CD4-positive, alpha-beta T cell treated with Interleukin-12 subunit alpha and Interleukin-12 subunit beta, for 1 hour (primary cell): ENCODE data around the gene FAM227B.
"Not testable (repeated sequence)": the region's sequence is repeated elsewhere in the genome, so short reads cannot be mapped to it uniquely, and the experiment has no call there.

Experiments
- DNase-seq: peaks from one replicate; pipeline ENCODE4 v3.0.0-alpha.2; 2020

Gene FAM227B

DNA sequence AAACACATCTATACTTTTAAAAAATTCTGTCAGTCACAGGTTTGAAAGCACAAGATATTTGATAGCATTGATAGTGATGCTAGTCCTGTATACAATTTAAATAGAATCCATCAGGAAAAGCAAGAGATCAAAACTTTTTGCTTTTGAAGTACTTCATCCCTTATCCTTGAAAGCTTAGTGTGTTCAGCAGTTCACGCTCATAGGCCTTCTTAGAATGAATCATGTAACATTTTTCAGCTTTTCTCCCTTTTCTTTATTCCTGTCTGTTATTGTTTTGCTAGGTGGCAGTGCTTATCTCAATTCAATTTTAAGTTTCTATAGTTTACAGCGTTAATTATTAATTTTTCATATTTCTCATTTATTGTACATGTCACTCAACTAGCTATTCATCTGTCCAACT lies 128.5 kb downstream of the FAM227B start:
- DNase-seq: no peak

- DNase-seq: no peak
Measured at GRCh38 chr15:49490966-49491365, 129.7 kb downstream of the FAM227B start.

GRCh38 chr15:49485401-49485800 lies 135.2 kb downstream of the FAM227B start:
- not testable (repeated sequence) for DNase-seq

GRCh38 chr15:49478982-49479381 lies 141.6 kb downstream of the FAM227B start:
- DNase-seq: not testable (repeated sequence)

- not testable (repeated sequence) for DNase-seq
Measured at GRCh38 chr15:49478021-49478420, 142.6 kb downstream of the FAM227B start.

GRCh38 chr15:49473031-49473430 lies 147.6 kb downstream of the FAM227B start:
- no peak for DNase-seq

DNA sequence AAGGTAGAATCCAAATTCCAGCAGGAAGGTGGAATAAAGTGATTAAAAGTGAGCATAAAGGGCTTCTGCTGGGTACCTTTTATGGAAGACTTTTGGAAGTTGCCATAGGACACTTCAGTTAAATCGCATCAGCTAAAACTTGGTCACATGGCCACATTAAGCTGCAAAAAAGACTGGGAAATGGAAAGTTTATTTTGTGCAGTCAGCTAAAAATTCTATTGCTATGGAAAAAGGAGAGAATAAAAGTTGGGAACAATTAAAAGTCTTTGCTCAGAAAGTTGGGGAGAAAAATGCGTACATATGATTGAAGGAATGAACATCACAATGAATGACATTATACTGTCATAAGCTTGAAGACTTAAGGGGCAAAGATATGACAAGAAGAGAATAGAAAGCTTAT lies 148.3 kb downstream of the FAM227B start:
- no peak for DNase-seq

DNA sequence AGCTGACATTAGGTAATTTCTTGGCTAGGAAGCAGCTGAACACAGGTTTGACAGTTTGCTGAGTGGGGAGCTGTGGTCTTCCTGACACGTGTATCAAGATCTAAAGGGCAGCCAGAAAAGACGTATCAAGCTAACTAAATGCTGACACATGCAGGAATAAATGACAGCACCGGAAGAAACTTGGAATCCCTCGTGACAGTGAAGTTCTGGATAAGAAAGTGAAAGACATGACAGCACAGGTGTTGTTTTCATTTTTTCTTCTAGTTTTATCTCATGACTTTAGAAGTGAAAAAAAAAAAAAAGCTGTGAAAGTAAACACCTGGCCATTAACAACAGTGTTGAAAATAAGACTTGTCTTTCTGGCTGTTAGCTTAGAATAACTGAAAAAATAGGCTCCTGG lies 148.9 kb downstream of the FAM227B start:
- DNase-seq: no peak

DNA sequence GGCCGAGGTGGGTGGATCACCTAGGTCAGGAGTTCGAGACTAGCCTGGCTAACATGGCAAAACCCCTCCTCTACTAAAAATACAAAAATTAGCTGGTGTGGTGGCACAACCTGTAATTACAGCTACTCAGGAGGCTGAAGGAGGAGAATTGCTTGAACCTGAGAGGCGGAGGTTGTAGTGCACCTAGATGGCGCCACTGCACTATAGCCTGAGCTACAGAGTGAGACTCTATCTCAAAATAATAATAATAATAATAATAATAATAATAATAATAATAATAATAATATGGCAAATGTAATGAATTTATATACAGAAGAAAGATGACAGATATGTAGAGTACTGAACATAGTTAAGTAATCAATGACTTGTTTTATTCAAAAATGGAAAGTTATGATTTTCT lies 149.4 kb downstream of the FAM227B start:
- peak; percentile 18 for DNase-seq

GRCh38 chr15:49468481-49468839 lies 152.2 kb downstream of the FAM227B start:
- no peak for DNase-seq

GRCh38 chr15:49467746-49468480 lies 152.7 kb downstream of the FAM227B start:
- no peak for DNase-seq

- DNase-seq: no peak
Measured at GRCh38 chr15:49466119-49466518, 154.5 kb downstream of the FAM227B start.

DNA sequence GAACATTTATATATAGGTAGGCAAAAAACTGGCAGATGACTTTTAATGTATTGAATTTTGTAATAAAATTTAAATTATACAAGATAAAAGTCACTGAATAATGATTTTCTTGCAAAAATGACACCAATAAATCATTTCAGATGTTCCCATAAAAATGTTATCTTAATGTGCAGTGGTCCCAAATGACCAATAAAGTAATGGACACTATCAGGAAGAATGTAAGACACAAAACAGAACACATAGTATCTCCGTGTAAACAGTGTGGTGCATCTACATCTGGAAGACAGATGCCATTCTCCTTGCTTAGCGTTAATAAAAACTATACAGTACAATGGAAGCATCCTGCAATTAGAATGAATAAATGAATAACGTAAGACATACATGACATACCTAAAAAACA lies 156.1 kb downstream of the FAM227B start:
- DNase-seq: no peak

DNA sequence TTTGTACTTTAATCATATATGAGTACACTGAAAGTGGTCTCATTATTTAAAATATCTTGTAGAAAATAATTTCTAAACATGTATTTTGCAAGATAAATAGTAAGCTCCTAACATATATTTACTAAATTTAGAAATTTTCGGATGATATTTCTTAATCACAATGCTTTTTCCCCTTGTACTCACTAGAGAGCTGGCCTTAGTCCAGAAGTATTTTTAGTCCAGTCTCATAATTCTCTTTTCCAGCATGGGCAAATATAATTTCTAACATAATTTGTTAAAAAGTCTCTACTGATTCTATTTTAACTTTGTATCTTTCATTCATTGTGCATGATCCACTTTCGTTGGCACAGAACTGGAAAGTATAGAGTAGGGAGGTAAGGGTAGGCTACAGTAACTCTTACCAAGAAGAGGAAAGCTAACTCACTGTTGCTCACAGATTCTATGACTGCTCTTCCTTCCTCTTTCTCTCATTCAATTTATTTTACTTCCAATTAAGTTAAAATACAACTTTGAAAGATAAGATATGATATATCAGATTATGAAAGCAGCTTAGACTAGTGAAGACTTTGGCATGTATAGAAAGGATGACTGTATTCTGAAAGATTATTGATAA lies 158.3 kb downstream of the FAM227B start:
- no peak for DNase-seq

DNA sequence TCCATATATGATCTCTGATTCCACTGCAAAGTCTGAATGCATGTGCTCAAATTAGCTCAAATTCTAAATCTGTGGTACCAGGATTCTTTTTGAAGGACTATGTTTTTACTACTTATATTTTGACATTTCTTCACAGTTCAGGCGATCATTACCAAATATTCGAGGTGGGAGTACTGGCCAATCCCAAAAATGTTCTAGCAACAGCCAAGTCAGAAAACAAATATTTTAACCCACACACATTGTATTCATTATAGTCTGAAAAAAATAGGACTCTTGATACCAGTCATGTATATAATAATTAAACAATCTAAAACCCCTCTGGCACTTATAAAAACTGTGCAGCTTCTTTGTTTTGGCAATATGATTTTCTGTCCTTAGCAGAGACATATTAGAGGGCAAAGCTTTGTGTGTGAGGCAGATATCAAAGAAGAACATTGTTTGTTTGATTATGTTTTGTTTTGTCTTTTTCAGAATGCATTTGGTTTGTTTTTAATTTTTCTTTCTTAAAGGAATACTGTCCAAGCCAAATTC lies 160.1 kb downstream of the FAM227B start:
- DNase-seq: no peak

GRCh38 chr15:49458145-49458544 lies 162.5 kb downstream of the FAM227B start:
- DNase-seq: no peak

GRCh38 chr15:49456166-49456565 lies 164.5 kb downstream of the FAM227B start:
- DNase-seq: no peak

- DNase-seq: no peak
Measured at GRCh38 chr15:49452595-49452994, 168.0 kb downstream of the FAM227B start.

DNA sequence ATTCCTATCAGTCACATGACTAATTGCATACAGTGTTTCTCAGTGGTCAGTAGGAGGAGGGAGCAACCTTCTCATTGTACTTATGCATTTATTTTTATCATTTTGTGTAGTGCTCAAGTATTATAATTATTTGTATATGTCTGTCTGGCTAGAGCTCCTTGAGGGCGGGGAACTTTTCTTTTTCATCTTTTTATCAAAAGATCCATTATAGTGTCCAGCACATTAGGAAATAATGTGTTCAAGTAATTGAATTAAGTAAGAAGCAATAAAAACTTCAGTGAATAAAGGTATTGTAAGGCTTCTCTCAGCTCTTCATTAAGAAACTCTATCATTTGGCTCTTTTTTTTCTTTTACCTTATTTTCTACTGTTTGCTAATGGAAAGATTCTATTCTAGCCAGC lies 178.8 kb downstream of the FAM227B start:
- no peak for DNase-seq

- DNase-seq: no peak
Measured at GRCh38 chr15:49441356-49441755, 179.3 kb downstream of the FAM227B start.

DNA sequence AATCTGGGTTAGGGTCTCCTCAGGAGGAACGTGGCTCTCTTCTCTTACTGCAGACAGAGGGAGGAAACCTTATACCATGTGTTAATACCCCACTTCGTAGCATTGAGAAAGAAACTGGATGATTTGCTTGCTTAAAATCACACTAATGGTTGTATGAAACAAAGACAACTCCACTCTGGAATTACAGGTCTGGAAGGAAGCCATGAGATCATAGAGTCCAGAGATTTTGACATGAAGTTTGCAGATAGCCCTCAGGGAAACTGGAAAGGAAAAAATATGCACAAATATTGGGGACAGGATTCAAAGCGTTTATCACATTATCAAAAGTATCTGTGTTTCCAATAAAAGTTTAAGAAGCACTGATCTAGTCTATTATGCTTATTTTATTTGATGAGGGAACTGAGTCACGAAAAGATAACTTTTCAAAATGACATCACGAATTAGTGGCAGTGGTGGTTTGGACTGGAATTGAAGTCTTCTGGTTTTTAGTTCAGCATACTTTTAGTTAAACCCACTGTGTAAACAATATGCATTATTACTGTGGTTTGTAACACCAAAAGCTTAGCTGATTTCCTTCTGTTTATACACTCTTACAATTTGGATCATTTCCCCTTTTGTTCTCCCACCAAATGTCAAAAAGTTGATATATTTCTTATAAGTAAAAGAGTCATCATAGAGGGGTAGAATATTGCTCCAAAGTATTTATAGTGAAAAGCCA lies 180.8 kb downstream of the FAM227B start:
- no peak for DNase-seq

DNA sequence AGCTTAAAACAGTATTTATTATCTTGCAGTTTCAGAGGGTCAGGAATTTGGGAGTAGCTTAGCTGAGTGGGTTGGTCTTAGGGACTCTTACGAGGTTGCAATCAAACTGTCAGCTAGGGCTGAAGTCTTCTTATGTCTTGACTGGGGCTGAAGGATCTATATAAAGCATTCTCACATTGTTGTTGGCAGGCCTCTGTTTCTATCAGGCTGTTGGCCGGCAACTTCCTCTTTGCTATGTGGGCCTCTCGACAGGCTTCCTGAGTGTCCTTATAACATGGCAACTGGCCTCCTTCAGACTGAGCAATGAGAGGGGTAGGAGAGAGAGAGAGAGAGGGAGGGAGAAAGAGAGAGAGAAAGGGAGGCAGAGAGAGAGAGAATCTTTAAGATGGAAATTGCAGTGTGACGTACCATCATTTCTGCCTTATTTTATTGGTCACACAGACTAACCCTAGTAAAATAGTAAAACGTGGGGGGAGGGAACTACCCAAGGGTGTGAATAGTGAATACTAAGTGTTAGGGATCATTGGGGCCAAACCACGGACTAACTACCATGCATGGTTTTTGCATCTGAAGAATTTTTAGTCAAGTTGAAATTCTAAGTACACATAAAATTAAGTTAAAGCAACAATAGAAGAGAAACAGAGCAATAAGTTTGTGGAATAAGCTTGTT lies 181.5 kb downstream of the FAM227B start:
- no peak for DNase-seq

GRCh38 chr15:49436751-49437150 lies 183.9 kb downstream of the FAM227B start:
- DNase-seq: no peak
